WERI-Rb-1 (cell line): ENCODE data around the gene C4BPB.

ENCODE experiments used
- DNase-seq: peaks from one replicate; pipeline ENCODE4 v3.0.0-alpha.2; 2020
- H3K27ac ChIP-seq: fragments of 250-450 bp; sonication (Bioruptor Pico); 2 replicates; pipeline ENCODE4 v1.5.1; 2020; ENCODE audit warnings: mild to moderate bottlenecking, moderate library complexity
- H3K27me3 ChIP-seq: fragments of 250-450 bp; sonication (Bioruptor Pico); 2 replicates; pipeline ENCODE4 v1.5.1; 2021; ENCODE audit warnings: mild to moderate bottlenecking, low read depth, moderate library complexity; ENCODE audit not compliant: insufficient read depth, severe bottlenecking
- H3K36me3 ChIP-seq: fragments of 250-450 bp; sonication (Bioruptor Pico); 2 replicates; pipeline ENCODE4 v1.5.1; 2020; ENCODE audit warnings: mild to moderate bottlenecking, moderate library complexity
- H3K4me3 ChIP-seq: 2 replicates; pipeline ENCODE4 v1.5.1; 2011; ENCODE audit warnings: low read depth, mild to moderate bottlenecking, control low read depth, low read length
- H3K9me3 ChIP-seq: fragments of 250-450 bp; sonication (Bioruptor Pico); 2 replicates; pipeline ENCODE4 v1.5.1; 2021; ENCODE audit warnings: mild to moderate bottlenecking, moderate library complexity; ENCODE audit not compliant: severe bottlenecking
- CTCF ChIP-seq: IDR thresholded peaks from 2 replicates; pipeline ENCODE4 v1.5.1; 2011; ENCODE audit warnings: low read depth, mild to moderate bottlenecking, control low read depth, inconsistent platforms, low read length

The C4BPB gene

DNA sequence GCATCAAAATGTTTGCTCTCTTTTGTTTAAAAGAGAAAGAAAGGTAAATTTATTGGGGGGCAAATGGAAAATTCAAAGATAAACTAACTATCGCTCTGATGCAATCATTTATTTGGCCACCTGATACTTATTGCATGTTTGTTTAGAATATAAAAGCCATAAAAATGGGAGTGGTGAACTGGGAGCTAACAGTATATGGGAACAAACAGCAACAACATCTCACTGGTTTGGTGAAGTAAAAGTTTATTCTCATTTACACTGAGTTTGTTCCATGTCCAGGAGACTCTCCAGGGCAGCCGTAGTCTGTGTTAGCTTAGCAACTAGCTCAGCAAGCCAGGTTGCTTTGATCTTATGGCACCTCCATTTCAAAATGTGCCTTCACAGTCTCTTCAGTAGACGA, 35.7 kb downstream of the C4BPB start:
- peaks cover 86% of the 10 kb centered on the region for H3K27me3 ChIP-seq
- no peaks in the 10 kb centered on the region for H3K36me3 ChIP-seq
- TF ChIP-seq CTCF = no peak
- DNase-seq = no peak
- H3K27ac ChIP-seq = no peak overlapping the region
- no peak overlapping the region for H3K4me3 ChIP-seq
- H3K9me3 ChIP-seq = peaks cover 9% of the 10 kb centered on the region

GRCh38 chr1:207128336-207128921, 39.8 kb downstream of the C4BPB start:
- H3K4me3 ChIP-seq = no peak overlapping the region
- no peak overlapping the region for H3K27ac ChIP-seq
- no peaks in the 10 kb centered on the region for H3K36me3 ChIP-seq
- H3K9me3 ChIP-seq = peaks cover 19% of the 10 kb centered on the region
- no peak for TF ChIP-seq CTCF
- no peak for DNase-seq
- peaks cover 85% of the 10 kb centered on the region for H3K27me3 ChIP-seq

DNA sequence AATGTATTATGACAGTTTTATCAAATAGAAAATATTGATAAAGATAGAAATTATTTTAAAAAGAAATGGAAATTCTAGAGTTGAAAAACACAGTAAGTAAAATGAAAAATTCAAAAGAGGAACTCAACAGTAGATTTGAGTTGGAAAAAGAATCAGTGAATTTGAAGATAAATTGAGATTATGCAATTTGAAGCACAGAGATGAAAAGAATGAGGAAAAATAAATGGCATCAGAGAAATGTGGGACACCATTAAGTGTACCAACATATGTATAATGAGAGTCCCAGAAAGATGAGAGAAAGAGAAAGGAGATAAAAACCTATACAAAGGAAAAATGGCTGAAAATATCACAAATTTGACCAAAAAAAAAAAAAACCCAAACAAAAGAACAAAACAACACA, 40.4 kb downstream of the C4BPB start:
- TF ChIP-seq CTCF = no peak
- Histone ChIP-seq H3K9me3 (peaks cover 19% of the 10 kb centered on the region), H3K27me3 (peaks cover 85% of the 10 kb centered on the region), H3K36me3 (no peaks in the 10 kb centered on the region), H3K4me3 (no peak overlapping the region), H3K27ac (no peak overlapping the region)
- no peak for DNase-seq

DNA sequence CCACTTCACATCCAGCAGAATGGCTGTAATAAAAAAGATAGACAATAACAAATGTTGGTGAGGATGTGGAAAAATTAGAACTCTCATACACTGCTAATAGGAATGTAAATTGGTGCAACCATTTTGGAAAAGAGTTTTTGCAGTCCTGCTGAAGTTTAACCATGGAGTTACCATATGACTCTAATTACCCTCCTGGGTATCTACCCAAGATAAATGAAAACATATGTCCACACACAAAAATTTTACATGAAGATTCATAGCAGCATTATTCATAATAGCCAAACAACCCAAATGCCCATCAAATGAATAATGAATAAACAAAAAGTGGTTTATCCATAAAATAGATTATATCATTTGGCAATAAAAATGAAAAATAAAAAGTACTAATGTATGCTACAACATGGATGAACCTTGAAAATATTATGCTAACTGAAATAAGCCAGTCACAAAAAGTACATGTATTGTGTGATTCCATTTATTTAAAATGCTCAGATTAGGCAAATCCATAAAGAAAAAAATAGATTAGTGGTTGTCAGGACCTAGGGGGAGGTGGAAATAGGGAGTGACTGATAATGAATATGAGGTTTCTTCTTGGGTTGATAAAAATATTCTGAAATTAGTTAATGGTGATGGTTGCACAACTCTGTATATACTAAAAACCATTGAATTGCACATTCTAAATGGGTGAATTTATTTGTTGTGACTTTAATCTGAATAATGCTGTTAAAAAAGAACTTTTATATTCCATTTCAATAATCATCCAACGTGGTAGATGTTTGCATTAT, 41.8 kb downstream of the C4BPB start:
- H3K9me3 ChIP-seq = peaks cover 19% of the 10 kb centered on the region
- TF ChIP-seq CTCF = no peak
- no peak overlapping the region for H3K4me3 ChIP-seq
- H3K36me3 ChIP-seq = no peaks in the 10 kb centered on the region
- no peak overlapping the region for H3K27ac ChIP-seq
- DNase-seq = no peak
- peaks cover 85% of the 10 kb centered on the region for H3K27me3 ChIP-seq

GRCh38 chr1:207131163-207131562, 42.5 kb downstream of the C4BPB start:
- no peak for DNase-seq
- Histone ChIP-seq H3K4me3 (no peak overlapping the region), H3K36me3 (no peaks in the 10 kb centered on the region), H3K27me3 (peaks cover 87% of the 10 kb centered on the region), H3K9me3 (peaks cover 19% of the 10 kb centered on the region), H3K27ac (no peak overlapping the region)
- TF ChIP-seq CTCF = no peak
